Measurements from ENCODE around the gene RAB32. TPM values are rescaled to one million over a fixed set of nuclear protein-coding genes. Genes with fewer than 3 reads are reported as not detected.
A peak's percentile ranks its signal among the peaks of the same experiment; 100 is the strongest.

RAB32 gene
- total and polyA plus RNA-seq, 7 donors, result 32.1 to 85.3 (median 35.3) TPM

DNA sequence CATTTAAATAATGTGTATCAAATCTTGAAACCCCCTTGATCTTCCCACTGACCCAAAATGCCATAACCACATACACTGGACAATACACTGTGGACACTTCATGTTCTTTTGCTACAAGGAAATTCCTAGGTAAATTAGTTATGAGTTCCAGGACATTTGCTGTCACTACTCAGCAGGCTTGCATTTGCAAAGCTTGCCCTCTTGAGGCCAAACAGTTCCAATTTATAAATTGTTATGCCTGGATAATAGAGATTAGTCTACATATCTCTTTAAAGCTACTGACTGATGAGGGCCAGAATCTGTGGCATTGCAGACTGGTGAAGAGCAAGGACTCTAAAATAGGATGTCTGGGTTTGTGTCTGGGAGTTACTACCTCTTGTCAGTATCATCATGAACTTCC lies 17.4 kb upstream of the RAB32 start:
- H3K9me3 ChIP-seq, result peaks cover 0 to 2% (median 0%) of the 10 kb centered on the region in 4 donors
- DNase-seq, result no peak
- no peaks in the 10 kb centered on the region for H3K27me3 ChIP-seq
- H3K4me3 ChIP-seq, result no peak overlapping the region
- intact Hi-C loops (cut with DNase I), result no loop called here
- no peaks in the 10 kb centered on the region for H3K4me1 ChIP-seq
- no peak for TF ChIP-seq EP300 (IDR thresholded peaks at IDR 0.05)
- TF ChIP-seq POLR2A (IDR thresholded peaks at IDR 0.05), result no peak
- TF ChIP-seq POLR2AphosphoS5 (IDR thresholded peaks at IDR 0.05), result no peak
- TF ChIP-seq, protein P1, sequence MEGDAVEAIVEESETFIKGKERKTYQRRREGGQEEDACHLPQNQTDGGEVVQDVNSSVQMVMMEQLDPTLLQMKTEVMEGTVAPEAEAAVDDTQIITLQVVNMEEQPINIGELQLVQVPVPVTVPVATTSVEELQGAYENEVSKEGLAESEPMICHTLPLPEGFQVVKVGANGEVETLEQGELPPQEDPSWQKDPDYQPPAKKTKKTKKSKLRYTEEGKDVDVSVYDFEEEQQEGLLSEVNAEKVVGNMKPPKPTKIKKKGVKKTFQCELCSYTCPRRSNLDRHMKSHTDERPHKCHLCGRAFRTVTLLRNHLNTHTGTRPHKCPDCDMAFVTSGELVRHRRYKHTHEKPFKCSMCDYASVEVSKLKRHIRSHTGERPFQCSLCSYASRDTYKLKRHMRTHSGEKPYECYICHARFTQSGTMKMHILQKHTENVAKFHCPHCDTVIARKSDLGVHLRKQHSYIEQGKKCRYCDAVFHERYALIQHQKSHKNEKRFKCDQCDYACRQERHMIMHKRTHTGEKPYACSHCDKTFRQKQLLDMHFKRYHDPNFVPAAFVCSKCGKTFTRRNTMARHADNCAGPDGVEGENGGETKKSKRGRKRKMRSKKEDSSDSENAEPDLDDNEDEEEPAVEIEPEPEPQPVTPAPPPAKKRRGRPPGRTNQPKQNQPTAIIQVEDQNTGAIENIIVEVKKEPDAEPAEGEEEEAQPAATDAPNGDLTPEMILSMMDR (IDR thresholded peaks at IDR 0.05), result no peak
- H3K36me3 ChIP-seq, result no peaks in the 10 kb centered on the region
- no peak overlapping the region for H3K27ac ChIP-seq

DNA sequence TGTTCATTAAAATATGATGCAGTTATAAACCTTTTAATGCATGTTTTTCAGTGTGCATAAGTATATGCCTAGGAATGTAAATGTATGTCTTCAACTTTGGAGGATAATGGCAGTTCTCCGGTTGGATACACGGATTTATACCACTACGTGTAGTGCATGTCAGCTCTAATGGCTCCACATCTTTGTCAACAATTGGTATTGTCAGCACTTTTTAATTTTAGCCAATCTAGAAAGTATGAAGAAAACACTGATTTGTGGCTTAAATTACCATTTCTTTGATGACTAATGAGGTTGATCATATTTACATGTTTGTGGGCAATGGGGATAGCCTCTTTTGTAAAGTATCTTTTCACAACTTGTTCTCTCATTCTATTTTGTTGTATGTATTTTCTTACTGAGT lies 10.9 kb upstream of the RAB32 start:
- H3K4me3 ChIP-seq, result no peak overlapping the region
- no peaks in the 10 kb centered on the region for H3K36me3 ChIP-seq
- no peak for TF ChIP-seq POLR2A (IDR thresholded peaks at IDR 0.05)
- TF ChIP-seq, protein P1 (IDR thresholded peaks at IDR 0.05), result no peak
- no peak for TF ChIP-seq POLR2AphosphoS5 (IDR thresholded peaks at IDR 0.05)
- TF ChIP-seq EP300 (IDR thresholded peaks at IDR 0.05), result no peak
- intact Hi-C loops (cut with DNase I), result no loop called here
- no peaks in the 10 kb centered on the region for H3K9me3 ChIP-seq
- WGBS, 2 donors, result 97 to 99% methylated on average over 3 of the region's 3 CpGs
- no peaks in the 10 kb centered on the region for H3K4me1 ChIP-seq
- no peak overlapping the region for H3K27ac ChIP-seq
- no peaks in the 10 kb centered on the region for H3K27me3 ChIP-seq
- DNase-seq, result no peak

DNA sequence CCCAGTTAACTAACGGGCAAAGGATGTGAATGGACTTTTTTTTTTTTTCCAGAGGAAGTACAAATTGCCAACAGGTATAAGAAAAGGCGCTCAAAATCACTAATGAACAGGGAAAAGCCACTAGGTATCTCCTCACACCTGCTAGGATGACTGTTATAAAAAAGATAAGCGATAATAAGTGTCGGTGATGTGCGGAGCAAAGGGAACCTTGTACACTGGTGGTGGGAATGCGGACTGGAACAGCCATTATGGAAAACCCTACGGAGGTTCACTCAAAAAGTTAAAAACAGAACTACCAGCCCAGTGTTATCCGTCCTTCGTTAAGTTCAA lies 787 bp upstream of the RAB32 start:
- intact Hi-C loops (cut with DNase I), result loop anchor here (2.0 to 5.0 kb wide), 3 partner anchors 158 to 806 kb away; partner anchors contain the start of genes EPM2A and SHPRH
- Histone ChIP-seq H3K27ac (peak overlapping the region; percentile 98 to 100 (median 99)), H3K4me1 (peaks cover 0 to 32% (median 26%) of the 10 kb centered on the region in 4 donors), H3K36me3 (no peaks in the 10 kb centered on the region), H3K9me3 (no peaks in the 10 kb centered on the region), H3K4me3 (peak overlapping the region; percentile 48 to 92 (median 82)), H3K27me3 (no peaks in the 10 kb centered on the region)
- WGBS, 2 donors, result 64 to 65% methylated on average over 9 of the region's 9 CpGs
- no peak for DNase-seq
- TF ChIP-seq EP300 (IDR thresholded peaks at IDR 0.05), result no peak
- TF ChIP-seq, protein P1 (IDR thresholded peaks at IDR 0.05), result peak in 1 of 4 experiments; percentile 24
- TF ChIP-seq POLR2AphosphoS5 (IDR thresholded peaks at IDR 0.05), result no peak
- TF ChIP-seq POLR2A (IDR thresholded peaks at IDR 0.05), result no peak

DNA sequence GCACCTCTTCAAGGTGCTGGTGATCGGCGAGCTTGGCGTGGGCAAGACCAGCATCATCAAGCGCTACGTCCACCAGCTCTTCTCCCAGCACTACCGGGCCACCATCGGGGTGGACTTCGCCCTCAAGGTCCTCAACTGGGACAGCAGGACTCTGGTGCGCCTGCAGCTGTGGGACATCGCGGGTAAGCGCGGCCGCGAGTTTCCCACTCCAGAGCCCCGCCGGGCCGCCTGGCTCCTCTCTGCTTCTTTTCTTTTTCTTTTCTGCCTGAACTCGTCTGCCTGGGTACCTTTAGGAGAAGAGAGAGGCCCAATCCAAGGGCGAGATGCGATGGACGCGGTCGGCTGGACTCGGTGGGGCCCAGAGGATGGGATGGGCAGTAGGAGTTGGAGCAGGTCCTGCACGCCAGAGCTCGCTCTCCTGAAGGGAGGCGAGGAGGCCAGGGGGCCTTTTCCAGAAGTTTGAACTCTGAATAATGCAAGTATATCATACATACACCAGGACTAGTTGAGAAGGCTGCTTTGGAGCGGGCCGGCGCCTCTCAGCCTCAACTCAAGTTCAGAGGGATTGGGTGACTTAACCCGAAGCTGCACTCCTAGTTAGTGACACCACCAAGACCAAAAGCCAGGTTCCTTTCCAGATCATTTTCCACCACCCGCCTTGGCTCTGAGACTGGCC lies 445 bp downstream of the RAB32 start:
- H3K4me1 ChIP-seq, result peaks cover 0 to 43% (median 30%) of the 10 kb centered on the region in 4 donors
- H3K36me3 ChIP-seq, result no peaks in the 10 kb centered on the region
- peak overlapping the region; percentile 81 to 92 (median 82) for H3K4me3 ChIP-seq
- intact Hi-C loops (cut with DNase I), result loop anchor here (2.0 to 5.0 kb wide), 3 partner anchors 157 to 807 kb away; partner anchors contain the start of genes EPM2A and SHPRH
- WGBS, 2 donors, result 1 to 4% methylated on average over 33 of the region's 33 CpGs
- H3K27ac ChIP-seq, result peak overlapping the region; percentile 98 to 100 (median 99)
- DNase-seq, result peak; percentile 70
- no peaks in the 10 kb centered on the region for H3K27me3 ChIP-seq
- no peaks in the 10 kb centered on the region for H3K9me3 ChIP-seq
- TF ChIP-seq, protein P1 (IDR thresholded peaks at IDR 0.05), result no peak
- peak in 1 of 2 donors; percentile 39 for TF ChIP-seq POLR2A (IDR thresholded peaks at IDR 0.05)
- TF ChIP-seq POLR2AphosphoS5 (IDR thresholded peaks at IDR 0.05), result peak in 1 of 4 donors; percentile 3

Data from sigmoid colon (tissue), 7 donors.